GDM1 (cell line): ENCODE measurements around the gene KPNB1.

Source experiments
- DNase-seq: peaks from one replicate; lab custom pipeline; 2025; lab: John Stamatoyannopoulos, UW

The KPNB1 gene

GRCh38 chr17:47649153-47649971, at the start of gene KPNB1:
Gene KPNB1, plus strand, starts transcription at chr17:47649919. Its CDS starts 326 bp downstream, at chr17:47650245.
- peak; percentile 100 for DNase-seq

- DNase-seq: no peak
Observed at GRCh38 chr17:47603830-47604597, 45.7 kb upstream of the KPNB1 start.

- no peak for DNase-seq
Observed at GRCh38 chr17:47604598-47604927, 45.2 kb upstream of the KPNB1 start.

- DNase-seq: no peak
Observed at GRCh38 chr17:47605011-47605410, 44.7 kb upstream of the KPNB1 start.

- no peak for DNase-seq
Observed at GRCh38 chr17:47607481-47607880, 42.2 kb upstream of the KPNB1 start.

GRCh38 chr17:47611372-47612350, 38.1 kb upstream of the KPNB1 start:
- no peak for DNase-seq

GRCh38 chr17:47615766-47616424, 33.8 kb upstream of the KPNB1 start:
- no peak for DNase-seq

GRCh38 chr17:47618410-47618809, 31.3 kb upstream of the KPNB1 start:
- no peak for DNase-seq

- DNase-seq: no peak
Observed at GRCh38 chr17:47620503-47621245, 29.0 kb upstream of the KPNB1 start.

- DNase-seq: no peak
Observed at GRCh38 chr17:47621293-47622179, 28.2 kb upstream of the KPNB1 start.

GRCh38 chr17:47622180-47622549, 27.6 kb upstream of the KPNB1 start:
- no peak for DNase-seq

- DNase-seq: no peak
Observed at GRCh38 chr17:47624727-47625068, 25.0 kb upstream of the KPNB1 start.

GRCh38 chr17:47628014-47628566, 21.6 kb upstream of the KPNB1 start:
- DNase-seq: no peak

- no peak for DNase-seq
Observed at GRCh38 chr17:47629826-47630225, 19.9 kb upstream of the KPNB1 start.

- DNase-seq: no peak
Observed at GRCh38 chr17:47630614-47631013, 19.1 kb upstream of the KPNB1 start.

- no peak for DNase-seq
Observed at GRCh38 chr17:47632991-47633390, 16.7 kb upstream of the KPNB1 start.

- DNase-seq: no peak
Observed at GRCh38 chr17:47633996-47634395, 15.7 kb upstream of the KPNB1 start.

GRCh38 chr17:47634870-47635269, 14.8 kb upstream of the KPNB1 start:
- no peak for DNase-seq

- no peak for DNase-seq
Observed at GRCh38 chr17:47635734-47636133, 14.0 kb upstream of the KPNB1 start.
